Colonic mucosa (tissue), 4 donors: ENCODE measurements around the gene TSPAN15. TPM values are rescaled to one million over a fixed set of nuclear protein-coding genes. Genes with fewer than 3 reads are reported as not detected.
A peak's percentile ranks its signal among the peaks of the same experiment; 100 is the strongest.

ENCODE experiments used
- DNase-seq: peaks from one replicate; pipeline ENCODE4 v3.0.0-alpha.2; 2020
- H3K27ac ChIP-seq: fragments of 200-600 bp; one replicate; pipeline ENCODE4 v1.8.0; 2021
- H3K27me3 ChIP-seq: fragments of 200-600 bp; one replicate; pipeline ENCODE4 v1.8.0; 2021
- H3K36me3 ChIP-seq: fragments of 200-600 bp; one replicate; pipeline ENCODE4 v1.8.0; 2021
- H3K4me1 ChIP-seq: fragments of 200-600 bp; one replicate; pipeline ENCODE4 v1.8.0; 2021; ENCODE audit warnings: mild to moderate bottlenecking
- H3K4me3 ChIP-seq: fragments of 200-600 bp; one replicate; pipeline ENCODE4 v1.8.0; 2021
- H3K9ac ChIP-seq, 2 donors: one replicate each; pipeline ENCODE4 v1.7.0; 2013; ENCODE audit warnings: control low read depth in 2 of 2, low read depth in 2 of 2, low read length in 2 of 2
- H3K9me3 ChIP-seq: fragments of 200-600 bp; one replicate; pipeline ENCODE4 v1.8.0; 2021
- intact Hi-C: fragments of 100-400 bp; cut with DNase I; formaldehyde crosslinking; loops from one replicate; pipeline ENCODE4 v1.14.1; 2022
- total RNA-seq, 2 donors: library from RNA; stranded (reverse); fragmentation: NEBNext Ultra II Directional in 1 of 2; extraction: Animal tissue kit (Norgen Biotek cat#: 25700) in 1 of 2; gene quantifications; one replicate each; pipeline ENCODE4 v1.2.1, GENCODE V29; 2021
- TF ChIP-seq, protein P1 (sequence below): fragments of 200-600 bp; IDR thresholded peaks from one replicate; pipeline ENCODE4 v1.8.0; 2022; ENCODE audit warnings: antibody characterized with exemption, mild to moderate bottlenecking
- donor health status: healthy.
- donor health status: DM: no; HTN: no; CAD: no.
- donor health status: DM: no; HTN: no; CAD: no.

TSPAN15 gene
- total RNA-seq, 2 donors from 2014 or later: 129 TPM

DNA sequence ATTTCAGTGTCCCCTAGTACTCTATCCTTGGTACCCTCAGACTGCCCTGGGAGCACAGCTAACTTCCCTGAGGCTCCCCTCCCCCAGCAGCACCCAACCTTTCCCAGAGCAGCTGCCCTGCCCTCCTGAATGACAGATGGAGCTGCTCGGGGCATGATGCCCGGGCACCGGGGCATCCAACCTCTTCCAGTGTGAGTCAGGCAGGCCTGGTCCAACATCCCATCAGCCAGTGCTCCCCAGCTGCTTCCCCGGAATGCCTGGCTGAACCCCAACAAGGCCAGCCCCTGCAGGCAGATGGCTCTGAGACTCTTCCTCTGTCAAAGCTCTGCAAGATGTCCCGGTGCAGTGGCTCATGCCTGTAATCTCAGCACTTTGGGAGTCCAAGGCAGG is 11.9 kb upstream of the TSPAN15 start:
- Histone ChIP-seq H3K27me3 (no peaks in the 10 kb centered on the region), H3K4me1 (peaks cover 7% of the 10 kb centered on the region), H3K9me3 (no peaks in the 10 kb centered on the region), H3K4me3 (no peak overlapping the region), H3K27ac (peak overlapping the region; percentile 89), H3K9ac (peak overlapping the region in 1 of 2 donors; percentile 71), H3K36me3 (no peaks in the 10 kb centered on the region)
- TF ChIP-seq, protein P1, sequence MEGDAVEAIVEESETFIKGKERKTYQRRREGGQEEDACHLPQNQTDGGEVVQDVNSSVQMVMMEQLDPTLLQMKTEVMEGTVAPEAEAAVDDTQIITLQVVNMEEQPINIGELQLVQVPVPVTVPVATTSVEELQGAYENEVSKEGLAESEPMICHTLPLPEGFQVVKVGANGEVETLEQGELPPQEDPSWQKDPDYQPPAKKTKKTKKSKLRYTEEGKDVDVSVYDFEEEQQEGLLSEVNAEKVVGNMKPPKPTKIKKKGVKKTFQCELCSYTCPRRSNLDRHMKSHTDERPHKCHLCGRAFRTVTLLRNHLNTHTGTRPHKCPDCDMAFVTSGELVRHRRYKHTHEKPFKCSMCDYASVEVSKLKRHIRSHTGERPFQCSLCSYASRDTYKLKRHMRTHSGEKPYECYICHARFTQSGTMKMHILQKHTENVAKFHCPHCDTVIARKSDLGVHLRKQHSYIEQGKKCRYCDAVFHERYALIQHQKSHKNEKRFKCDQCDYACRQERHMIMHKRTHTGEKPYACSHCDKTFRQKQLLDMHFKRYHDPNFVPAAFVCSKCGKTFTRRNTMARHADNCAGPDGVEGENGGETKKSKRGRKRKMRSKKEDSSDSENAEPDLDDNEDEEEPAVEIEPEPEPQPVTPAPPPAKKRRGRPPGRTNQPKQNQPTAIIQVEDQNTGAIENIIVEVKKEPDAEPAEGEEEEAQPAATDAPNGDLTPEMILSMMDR: no peak
- DNase-seq: peak; percentile 80
- intact Hi-C loops: no loop called here

DNA sequence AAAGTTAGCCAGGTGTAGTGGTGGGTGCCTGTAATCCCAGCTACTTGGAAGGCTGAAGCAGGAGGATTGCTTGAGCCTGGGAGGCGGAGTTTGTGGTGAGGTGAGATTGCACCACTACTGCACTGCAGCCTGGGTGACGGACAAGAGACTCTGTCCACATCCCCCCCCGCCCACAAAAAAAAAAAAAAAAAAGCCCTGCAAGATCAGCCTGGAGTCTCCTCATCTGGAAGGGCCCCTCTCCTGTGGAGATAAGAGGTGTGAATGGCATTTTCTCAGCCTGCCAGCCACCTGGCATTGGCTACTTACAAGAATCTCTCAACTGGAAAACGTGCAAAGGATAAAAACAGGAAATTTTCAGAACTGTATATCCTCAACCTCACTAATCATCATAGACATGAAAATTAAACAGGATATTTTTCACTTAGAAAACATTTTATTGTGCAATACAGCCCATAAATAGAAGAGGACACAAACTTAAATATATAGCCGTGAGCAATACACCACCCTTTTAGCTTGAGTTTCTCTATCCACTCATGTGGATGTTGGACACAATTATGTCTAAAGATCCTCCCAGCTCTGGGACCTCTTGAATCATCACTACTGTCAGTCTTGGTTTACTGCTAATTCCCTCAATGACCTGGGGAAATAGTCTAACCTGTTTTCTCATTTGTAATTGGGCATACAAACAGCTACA is 11.3 kb upstream of the TSPAN15 start:
- Histone ChIP-seq H3K4me1 (peaks cover 7% of the 10 kb centered on the region), H3K27me3 (no peaks in the 10 kb centered on the region), H3K9ac (no peak overlapping the region), H3K9me3 (no peaks in the 10 kb centered on the region), H3K27ac (peak overlapping the region; percentile 89), H3K36me3 (no peaks in the 10 kb centered on the region), H3K4me3 (no peak overlapping the region)
- TF ChIP-seq, protein P1: no peak
- intact Hi-C loops: no loop called here
- DNase-seq: no peak

DNA sequence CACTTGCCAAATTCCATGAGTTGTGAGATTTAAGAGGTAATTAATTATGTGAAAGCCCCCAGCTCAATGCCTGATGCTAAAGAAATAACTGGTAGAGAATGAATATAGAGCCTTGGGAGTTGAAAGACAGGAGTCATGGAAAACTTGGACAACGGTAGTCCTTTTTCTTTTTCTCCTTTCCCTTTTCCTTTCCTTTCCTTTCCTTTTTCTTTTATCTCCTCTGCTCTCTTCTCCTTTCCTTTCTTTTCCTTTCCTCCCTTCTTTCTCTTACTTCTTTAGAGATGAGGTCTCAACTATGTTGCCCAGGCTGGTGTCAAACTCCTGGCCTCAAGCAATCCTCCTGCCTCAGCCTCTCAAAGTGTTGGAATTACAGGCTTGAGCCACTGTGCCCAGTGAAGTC is 7.9 kb upstream of the TSPAN15 start:
- Histone ChIP-seq H3K9me3 (no peaks in the 10 kb centered on the region), H3K36me3 (no peaks in the 10 kb centered on the region), H3K9ac (no peak overlapping the region), H3K4me1 (peaks cover 10% of the 10 kb centered on the region), H3K4me3 (no peak overlapping the region), H3K27ac (no peak overlapping the region), H3K27me3 (no peaks in the 10 kb centered on the region)
- intact Hi-C loops: no loop called here
- DNase-seq: no peak
- TF ChIP-seq, protein P1: no peak

DNA sequence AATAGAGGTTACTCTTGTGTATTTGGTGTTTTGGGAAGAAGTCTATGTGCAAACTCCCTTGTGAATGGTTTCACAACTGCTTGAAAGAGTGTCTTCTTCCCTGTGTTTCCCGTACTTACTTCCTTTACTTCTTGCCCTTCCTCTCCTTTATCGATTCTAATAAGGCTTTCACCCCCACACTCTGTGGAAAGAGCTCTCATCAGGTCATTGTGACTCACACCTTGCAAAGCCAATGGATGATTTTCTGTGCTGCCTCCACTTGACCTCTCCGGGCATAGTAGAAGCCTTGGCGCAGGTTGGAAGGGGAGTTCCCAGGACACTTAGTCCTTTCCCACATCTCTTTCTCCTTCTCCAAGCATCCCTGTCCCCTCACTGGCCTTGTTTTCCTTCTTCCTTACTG is 6.2 kb upstream of the TSPAN15 start:
- no peak for DNase-seq
- H3K9me3 ChIP-seq: no peaks in the 10 kb centered on the region
- TF ChIP-seq, protein P1: no peak
- H3K4me3 ChIP-seq: no peak overlapping the region
- H3K27ac ChIP-seq: no peak overlapping the region
- no peak overlapping the region for H3K9ac ChIP-seq
- H3K27me3 ChIP-seq: no peaks in the 10 kb centered on the region
- intact Hi-C loops: no loop called here
- peaks cover 3% of the 10 kb centered on the region for H3K4me1 ChIP-seq
- no peaks in the 10 kb centered on the region for H3K36me3 ChIP-seq

DNA sequence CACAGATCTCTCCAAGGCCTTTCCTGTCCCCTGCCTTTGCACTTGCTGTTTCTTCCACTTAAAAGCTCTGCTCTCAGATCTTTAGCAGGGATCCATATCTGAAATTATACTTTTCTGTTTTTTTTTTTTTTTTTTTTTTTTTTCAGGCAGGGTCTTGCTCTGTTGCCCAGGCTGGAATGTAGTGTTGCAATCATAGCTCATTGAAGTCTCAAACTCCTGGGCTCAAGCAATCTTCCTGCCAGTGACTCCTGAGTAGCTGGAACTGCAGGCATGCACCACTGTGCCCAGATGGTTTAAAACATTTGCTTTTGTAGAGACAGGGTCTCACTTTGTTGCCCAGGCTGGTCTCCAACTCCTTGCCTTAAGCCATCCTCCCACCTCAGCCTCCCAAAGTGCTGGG is 5.0 kb upstream of the TSPAN15 start:
- H3K9ac ChIP-seq: no peak overlapping the region
- peaks cover 8% of the 10 kb centered on the region for H3K4me1 ChIP-seq
- TF ChIP-seq, protein P1: no peak
- H3K9me3 ChIP-seq: no peaks in the 10 kb centered on the region
- H3K27ac ChIP-seq: peak overlapping the region; percentile 38
- no peaks in the 10 kb centered on the region for H3K27me3 ChIP-seq
- intact Hi-C loops: no loop called here
- DNase-seq: no peak
- H3K36me3 ChIP-seq: no peaks in the 10 kb centered on the region
- no peak overlapping the region for H3K4me3 ChIP-seq
